Mucosa of rectum (tissue), 2 donors: ENCODE measurements around the gene P2RY6.

Experiments used
- H3K27ac ChIP-seq, 2 donors: one replicate each; pipeline ENCODE4 v1.7.0; 2013; ENCODE audit warnings: inconsistent platforms in 2 of 2, low read depth in 2 of 2, low read length in 2 of 2
- H3K27me3 ChIP-seq, 2 donors: one replicate each; pipeline ENCODE4 v1.7.0; 2013; ENCODE audit warnings: low read length in 2 of 2; ENCODE audit not compliant: control insufficient read depth in 2 of 2, insufficient read depth in 2 of 2
- H3K36me3 ChIP-seq, 2 donors: one replicate each; pipeline ENCODE4 v1.7.0; 2013; ENCODE audit warnings: low read length in 2 of 2; ENCODE audit not compliant: control insufficient read depth in 2 of 2, insufficient read depth in 2 of 2
- H3K4me1 ChIP-seq, 2 donors: one replicate each; pipeline ENCODE4 v1.7.0; 2013; ENCODE audit warnings: low read length in 2 of 2, mild to moderate bottlenecking in 1 of 2; ENCODE audit not compliant: control insufficient read depth in 2 of 2, insufficient read depth in 2 of 2
- H3K4me3 ChIP-seq, 2 donors: one replicate each; pipeline ENCODE4 v1.7.0; 2013; ENCODE audit warnings: low read length in 2 of 2
- H3K9ac ChIP-seq, 2 donors: one replicate each; pipeline ENCODE4 v1.7.0; 2013; ENCODE audit warnings: low read length in 2 of 2, low read depth in 1 of 2, mild to moderate bottlenecking in 1 of 2
- H3K9me3 ChIP-seq, 2 donors: one replicate each; pipeline ENCODE4 v1.7.0; 2013; ENCODE audit warnings: low read length in 2 of 2; ENCODE audit not compliant: control insufficient read depth in 2 of 2
- donor health status: healthy.
- donor health status: Normal muscosa, but diverticular disease.

P2RY6 gene

DNA sequence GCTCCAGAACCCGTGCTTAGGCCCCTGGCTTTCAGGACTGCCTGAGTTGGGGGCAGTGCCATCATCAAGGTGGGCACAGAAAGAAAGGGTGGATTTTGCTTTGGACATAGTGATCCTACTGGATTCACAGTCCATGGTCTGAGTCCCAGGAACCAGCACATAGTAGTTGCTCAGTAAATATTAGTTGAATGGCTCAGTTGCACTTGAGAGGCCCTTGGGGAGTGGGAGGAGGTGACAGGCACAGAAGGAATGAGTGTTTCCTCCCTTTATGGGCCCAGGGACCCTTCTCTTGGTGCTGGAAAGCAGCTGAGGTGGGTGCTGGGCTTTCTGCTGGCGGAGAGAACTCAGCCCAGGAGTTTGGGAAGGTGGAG lies 52.5 kb downstream of the P2RY6 start:
- H3K9ac ChIP-seq = no peak overlapping the region
- no peaks in the 10 kb centered on the region for H3K9me3 ChIP-seq
- H3K27me3 ChIP-seq = no peaks in the 10 kb centered on the region
- no peaks in the 10 kb centered on the region for H3K36me3 ChIP-seq
- no peak overlapping the region for H3K4me3 ChIP-seq
- H3K4me1 ChIP-seq = peaks cover 24 to 28% of the 10 kb centered on the region in 2 donors
- peak overlapping the region; percentile 70 to 81 for H3K27ac ChIP-seq

DNA sequence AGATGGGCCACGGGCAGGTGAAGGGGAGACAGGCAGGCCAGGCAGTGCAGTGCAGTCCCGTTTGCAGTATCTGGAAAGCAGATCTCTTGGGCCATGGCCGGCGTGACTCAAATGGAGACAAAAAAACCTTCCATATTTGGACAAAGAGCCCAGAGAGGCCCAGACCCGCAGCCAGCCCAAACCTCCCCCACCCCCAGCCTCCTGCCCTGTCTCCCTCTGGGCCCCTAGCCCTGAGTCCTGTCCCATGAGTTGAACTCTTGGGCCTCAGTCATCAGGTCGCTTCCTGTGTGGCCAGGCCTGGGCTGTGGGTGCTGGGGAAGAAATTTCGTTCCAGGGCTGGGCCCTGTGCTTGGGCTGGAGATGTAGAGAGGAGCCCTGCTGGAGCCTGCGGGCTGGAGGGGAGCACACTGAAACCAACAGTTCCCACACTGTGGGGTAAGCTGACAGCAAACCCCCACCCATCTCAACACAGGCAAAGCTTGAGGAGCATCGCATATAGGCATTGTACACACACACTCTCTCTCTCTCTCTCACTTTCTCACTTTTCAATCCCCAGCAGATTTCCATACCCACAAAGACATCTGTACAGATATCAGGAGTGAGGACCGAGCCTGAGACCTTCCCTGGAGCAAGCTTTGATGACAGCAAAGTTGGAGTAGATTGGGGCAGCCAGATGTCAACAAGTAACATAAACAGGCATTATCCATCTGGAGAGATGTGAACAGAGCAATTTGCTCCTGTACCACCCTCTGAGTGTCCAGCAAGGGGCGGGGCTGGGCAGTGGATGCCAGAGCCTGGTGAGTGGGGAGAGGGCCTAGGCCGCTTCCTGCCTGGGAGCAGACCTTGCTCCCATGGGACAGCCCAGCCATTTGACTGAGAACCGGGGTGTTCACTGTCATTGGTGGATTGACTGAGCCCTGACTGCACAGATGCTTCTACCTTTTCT lies 53.2 kb downstream of the P2RY6 start:
- H3K9ac ChIP-seq = no peak overlapping the region
- H3K27ac ChIP-seq = peak overlapping the region; percentile 70 to 81
- H3K4me1 ChIP-seq = peaks cover 24 to 28% of the 10 kb centered on the region in 2 donors
- H3K27me3 ChIP-seq = no peaks in the 10 kb centered on the region
- H3K4me3 ChIP-seq = no peak overlapping the region
- no peaks in the 10 kb centered on the region for H3K9me3 ChIP-seq
- no peaks in the 10 kb centered on the region for H3K36me3 ChIP-seq

DNA sequence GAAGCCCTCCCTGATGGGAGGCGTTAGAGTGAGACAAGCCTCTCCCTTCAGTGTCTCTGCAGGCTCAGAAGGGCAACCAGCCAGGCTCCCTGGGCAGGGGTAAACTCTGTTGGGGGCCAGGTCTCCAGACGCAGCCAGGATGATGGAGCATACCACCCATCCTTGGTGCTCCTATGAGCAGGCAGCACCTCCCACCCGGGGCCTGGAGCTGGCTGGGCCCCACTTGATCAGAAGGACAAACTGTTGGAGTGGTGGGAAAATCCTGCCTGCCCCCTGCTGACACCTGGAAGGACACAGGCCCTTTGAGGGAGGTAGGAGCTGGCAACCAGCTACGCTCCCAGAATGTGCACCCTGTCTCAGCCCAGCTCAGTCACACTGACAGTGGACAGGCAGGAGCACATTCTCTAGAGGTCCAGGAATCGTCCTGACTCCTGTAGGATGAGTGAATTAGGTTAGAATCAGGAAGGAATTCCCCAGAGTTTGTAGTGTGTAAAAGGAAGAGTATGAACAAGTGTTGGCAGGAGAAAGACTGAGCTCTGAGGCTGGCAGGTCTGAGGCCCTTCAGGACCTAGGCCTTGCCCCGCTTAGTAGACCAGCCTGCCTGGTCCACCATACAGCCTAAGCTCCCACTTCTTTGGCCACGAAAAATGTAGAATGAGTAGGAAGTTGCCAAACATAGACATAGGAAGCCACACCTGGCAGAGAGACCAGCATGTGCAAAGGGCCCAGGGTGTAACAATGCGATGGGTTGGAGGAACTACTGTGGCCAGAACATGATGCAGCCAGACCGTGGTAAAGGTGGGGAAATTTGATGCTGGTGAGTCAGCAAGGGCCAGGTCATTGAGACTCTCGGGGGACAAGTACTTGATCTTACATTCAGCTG lies 55.0 kb downstream of the P2RY6 start:
- Histone ChIP-seq H3K27ac (peak overlapping the region; percentile 3 to 41), H3K4me3 (no peak overlapping the region), H3K36me3 (no peaks in the 10 kb centered on the region), H3K9me3 (no peaks in the 10 kb centered on the region), H3K4me1 (peaks cover 21 to 24% of the 10 kb centered on the region in 2 donors), H3K27me3 (no peaks in the 10 kb centered on the region), H3K9ac (no peak overlapping the region)

DNA sequence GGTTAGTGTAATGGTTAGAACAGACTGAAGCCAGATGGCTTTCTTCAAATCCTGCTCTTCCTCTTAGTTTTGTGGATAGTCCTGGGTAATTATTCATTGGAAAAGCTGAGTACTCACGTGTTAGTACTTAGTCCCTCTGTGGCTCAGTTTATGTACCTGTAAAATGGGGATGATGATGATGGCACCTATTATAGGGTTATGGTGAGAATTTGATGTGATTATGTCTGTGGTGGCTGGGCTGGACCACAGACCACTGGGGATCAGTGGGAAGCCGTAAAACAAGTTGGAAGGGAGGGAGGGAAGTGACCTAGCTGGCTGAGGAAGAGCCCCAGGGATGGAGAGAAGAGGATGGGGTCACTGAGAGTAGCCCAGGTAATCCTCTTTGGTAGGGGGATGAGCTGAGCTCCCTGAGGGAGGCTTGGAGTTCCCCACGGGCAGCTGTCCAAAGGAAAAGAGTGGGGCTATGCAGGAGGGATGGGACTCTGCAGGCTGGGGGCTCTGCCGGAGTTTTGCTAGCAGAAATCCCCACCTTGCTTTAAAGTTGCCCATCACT lies 55.8 kb downstream of the P2RY6 start:
- H3K27me3 ChIP-seq = no peaks in the 10 kb centered on the region
- H3K36me3 ChIP-seq = no peaks in the 10 kb centered on the region
- peaks cover 17 to 22% of the 10 kb centered on the region in 2 donors for H3K4me1 ChIP-seq
- no peak overlapping the region for H3K27ac ChIP-seq
- no peak overlapping the region for H3K4me3 ChIP-seq
- no peak overlapping the region for H3K9ac ChIP-seq
- no peaks in the 10 kb centered on the region for H3K9me3 ChIP-seq

DNA sequence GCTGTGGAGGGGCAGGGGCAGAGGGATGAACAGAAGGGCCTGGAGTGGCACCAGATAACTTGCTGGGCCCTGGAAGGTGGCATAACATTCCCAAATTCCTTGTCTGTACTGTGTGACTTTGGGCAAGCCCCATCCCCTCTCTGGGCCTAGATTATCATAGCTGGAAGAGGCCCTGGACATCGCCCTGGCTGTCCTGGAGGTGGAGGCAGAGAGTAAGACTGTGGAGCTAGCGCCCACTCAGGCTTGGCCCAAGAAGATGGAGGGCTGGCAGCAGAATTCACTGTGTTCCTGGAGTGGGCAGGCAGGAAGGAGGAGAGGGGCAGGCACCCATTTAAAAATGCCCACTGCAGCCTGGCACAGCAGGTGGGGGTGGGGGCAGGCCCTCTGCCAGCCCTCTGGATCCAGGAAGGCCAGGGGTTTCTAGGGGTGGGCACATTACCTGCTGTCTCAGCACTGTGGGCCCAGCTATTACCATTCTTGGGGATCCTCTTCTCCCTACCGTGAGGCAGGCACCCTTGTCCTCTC lies 58.5 kb downstream of the P2RY6 start:
- Histone ChIP-seq H3K4me1 (peaks cover 16 to 20% of the 10 kb centered on the region in 2 donors), H3K4me3 (no peak overlapping the region), H3K27me3 (no peaks in the 10 kb centered on the region), H3K9me3 (no peaks in the 10 kb centered on the region), H3K27ac (peak overlapping the region in 1 of 2 donors; percentile 23), H3K9ac (no peak overlapping the region), H3K36me3 (no peaks in the 10 kb centered on the region)

DNA sequence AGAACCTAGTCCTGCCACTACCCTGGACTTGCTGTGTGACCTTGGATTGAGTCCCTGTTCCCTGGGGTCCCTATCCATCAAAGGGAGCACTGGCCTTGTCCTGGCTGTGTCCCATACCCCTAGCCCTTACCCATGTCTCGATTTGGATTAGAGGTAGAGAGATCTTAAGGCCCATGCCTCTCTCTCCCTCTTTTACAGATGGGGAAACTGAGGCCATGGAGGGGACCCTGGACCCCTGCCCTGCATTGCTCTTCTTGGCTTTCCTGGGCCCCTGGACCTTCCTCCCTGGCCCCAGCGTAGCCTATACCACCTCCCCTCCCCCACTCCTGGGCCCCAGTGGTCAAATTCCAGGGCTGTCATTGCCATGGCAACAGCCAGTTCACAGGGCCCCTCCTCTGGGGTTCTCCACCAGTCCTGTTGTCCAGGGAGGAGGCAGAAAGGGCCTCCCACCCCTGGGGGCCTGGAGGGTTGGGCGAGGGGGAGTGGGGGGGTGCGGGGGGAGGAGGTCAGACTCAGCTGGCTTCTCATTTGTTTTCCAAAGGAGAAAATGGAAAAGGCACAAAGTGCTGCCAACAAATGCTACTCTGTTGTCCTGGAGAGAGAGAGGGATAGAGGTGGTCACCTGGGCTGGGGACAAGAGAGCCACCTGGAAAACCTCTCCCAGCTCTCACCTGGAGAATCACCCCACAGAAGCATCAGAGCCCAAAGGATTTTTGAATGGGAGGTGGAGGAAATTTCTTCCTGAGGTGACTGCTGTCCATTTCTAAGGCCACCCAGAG lies 59.2 kb downstream of the P2RY6 start:
- peaks cover 16 to 20% of the 10 kb centered on the region in 2 donors for H3K4me1 ChIP-seq
- peak overlapping the region in 1 of 2 donors; percentile 23 for H3K27ac ChIP-seq
- no peaks in the 10 kb centered on the region for H3K27me3 ChIP-seq
- no peak overlapping the region for H3K4me3 ChIP-seq
- H3K9ac ChIP-seq = no peak overlapping the region
- H3K36me3 ChIP-seq = no peaks in the 10 kb centered on the region
- no peaks in the 10 kb centered on the region for H3K9me3 ChIP-seq

DNA sequence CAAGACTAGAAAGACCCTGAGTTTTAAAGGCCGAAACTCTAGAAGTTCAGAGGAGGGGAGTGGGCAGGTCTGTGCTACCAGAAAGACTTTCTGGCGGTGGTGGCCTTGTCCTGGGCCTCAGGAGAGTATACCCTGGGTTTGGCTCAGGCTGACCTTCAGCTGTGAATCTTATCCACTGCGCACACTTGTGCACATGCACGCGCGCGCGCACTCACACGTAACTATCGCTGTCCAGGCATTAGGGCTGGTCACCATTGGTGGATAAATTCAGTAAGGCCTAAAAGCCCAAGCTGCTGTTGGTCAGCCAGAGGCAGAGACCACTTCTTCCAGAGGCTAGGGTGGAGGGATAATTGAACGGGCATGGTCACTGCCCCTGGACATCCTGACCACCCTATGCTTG lies 61.0 kb downstream of the P2RY6 start:
- Histone ChIP-seq H3K27ac (no peak overlapping the region), H3K9ac (no peak overlapping the region), H3K9me3 (no peaks in the 10 kb centered on the region), H3K27me3 (no peaks in the 10 kb centered on the region), H3K4me3 (no peak overlapping the region), H3K36me3 (no peaks in the 10 kb centered on the region), H3K4me1 (peaks cover 13 to 20% of the 10 kb centered on the region in 2 donors)

DNA sequence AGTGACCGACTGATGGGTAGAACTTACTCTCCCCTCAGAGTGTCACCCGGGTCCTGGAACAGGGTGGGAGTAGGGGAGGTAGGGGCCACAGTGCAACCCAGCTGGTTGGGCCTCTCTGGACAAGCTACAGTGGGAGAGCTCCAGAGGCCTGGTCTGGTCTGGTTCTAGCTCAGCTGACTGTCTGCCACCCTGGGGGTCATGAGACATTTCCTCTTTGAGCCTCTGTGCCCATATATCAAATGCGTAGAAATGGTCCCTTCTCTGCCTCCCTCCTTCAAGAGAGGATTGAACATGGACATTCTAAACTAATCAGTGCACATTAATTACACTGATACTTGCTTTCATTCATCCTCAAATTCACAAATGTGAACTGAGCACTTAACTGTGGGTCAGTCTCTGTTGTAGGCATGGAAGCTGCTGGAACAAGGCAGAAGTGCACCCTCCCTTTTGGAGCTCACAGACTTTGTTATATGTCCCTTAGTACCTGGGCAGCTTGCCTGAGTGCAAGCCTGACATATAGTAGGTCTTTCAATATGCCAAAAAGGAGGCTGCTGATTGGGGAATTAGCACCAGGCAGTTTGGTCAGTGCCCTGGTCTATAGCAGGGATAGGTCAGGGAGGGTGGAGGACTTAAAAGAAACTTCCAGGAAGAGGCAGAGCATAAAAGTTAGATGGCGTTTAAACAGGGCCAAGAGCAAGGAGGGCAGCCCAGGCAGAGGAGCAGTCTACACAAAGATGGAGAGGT lies 61.7 kb downstream of the P2RY6 start:
- H3K36me3 ChIP-seq = no peaks in the 10 kb centered on the region
- H3K4me3 ChIP-seq = no peak overlapping the region
- H3K9me3 ChIP-seq = no peaks in the 10 kb centered on the region
- no peaks in the 10 kb centered on the region for H3K27me3 ChIP-seq
- peak overlapping the region; percentile 2 to 44 for H3K27ac ChIP-seq
- H3K4me1 ChIP-seq = peaks cover 13 to 20% of the 10 kb centered on the region in 2 donors
- H3K9ac ChIP-seq = no peak overlapping the region
